Measurements from ENCODE around the gene MGMT.

DNA sequence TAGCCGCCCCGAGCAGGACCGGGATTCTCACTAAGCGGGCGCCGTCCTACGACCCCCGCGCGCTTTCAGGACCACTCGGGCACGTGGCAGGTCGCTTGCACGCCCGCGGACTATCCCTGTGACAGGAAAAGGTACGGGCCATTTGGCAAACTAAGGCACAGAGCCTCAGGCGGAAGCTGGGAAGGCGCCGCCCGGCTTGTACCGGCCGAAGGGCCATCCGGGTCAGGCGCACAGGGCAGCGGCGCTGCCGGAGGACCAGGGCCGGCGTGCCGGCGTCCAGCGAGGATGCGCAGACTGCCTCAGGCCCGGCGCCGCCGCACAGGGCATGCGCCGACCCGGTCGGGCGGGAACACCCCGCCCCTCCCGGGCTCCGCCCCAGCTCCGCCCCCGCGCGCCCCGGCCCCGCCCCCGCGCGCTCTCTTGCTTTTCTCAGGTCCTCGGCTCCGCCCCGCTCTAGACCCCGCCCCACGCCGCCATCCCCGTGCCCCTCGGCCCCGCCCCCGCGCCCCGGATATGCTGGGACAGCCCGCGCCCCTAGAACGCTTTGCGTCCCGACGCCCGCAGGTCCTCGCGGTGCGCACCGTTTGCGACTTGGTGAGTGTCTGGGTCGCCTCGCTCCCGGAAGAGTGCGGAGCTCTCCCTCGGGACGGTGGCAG lies at the start of gene MGMT:
- TF ChIP-seq, protein P1, sequence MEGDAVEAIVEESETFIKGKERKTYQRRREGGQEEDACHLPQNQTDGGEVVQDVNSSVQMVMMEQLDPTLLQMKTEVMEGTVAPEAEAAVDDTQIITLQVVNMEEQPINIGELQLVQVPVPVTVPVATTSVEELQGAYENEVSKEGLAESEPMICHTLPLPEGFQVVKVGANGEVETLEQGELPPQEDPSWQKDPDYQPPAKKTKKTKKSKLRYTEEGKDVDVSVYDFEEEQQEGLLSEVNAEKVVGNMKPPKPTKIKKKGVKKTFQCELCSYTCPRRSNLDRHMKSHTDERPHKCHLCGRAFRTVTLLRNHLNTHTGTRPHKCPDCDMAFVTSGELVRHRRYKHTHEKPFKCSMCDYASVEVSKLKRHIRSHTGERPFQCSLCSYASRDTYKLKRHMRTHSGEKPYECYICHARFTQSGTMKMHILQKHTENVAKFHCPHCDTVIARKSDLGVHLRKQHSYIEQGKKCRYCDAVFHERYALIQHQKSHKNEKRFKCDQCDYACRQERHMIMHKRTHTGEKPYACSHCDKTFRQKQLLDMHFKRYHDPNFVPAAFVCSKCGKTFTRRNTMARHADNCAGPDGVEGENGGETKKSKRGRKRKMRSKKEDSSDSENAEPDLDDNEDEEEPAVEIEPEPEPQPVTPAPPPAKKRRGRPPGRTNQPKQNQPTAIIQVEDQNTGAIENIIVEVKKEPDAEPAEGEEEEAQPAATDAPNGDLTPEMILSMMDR (IDR thresholded peaks at IDR 0.05; ENCODE audit: insufficient read depth, low read length) = no peak
- TF ChIP-seq SPI1 (IDR thresholded peaks at IDR 0.05; ENCODE audit: borderline replicate concordance, low read depth) (no peak), POLR2AphosphoS5 (IDR thresholded peaks at IDR 0.05; ENCODE audit: low read depth) (peak; percentile 74; the same call in 1 of the 2 replicates)
